AG09309 (cell line): ENCODE data around the gene ARL1.

Experiments used
- DNase-seq: peaks from one replicate; pipeline ENCODE4 v3.0.0-alpha.2; 2010; ENCODE audit warnings: low read depth
- H3K4me3 ChIP-seq: 2 replicates; pipeline ENCODE4 v1.5.1; 2011; ENCODE audit warnings: mild to moderate bottlenecking, low read depth, low read length, moderate library complexity; ENCODE audit not compliant: control insufficient read depth
- CTCF ChIP-seq: IDR thresholded peaks from 2 replicates; pipeline ENCODE4 v1.5.1; 2011; ENCODE audit warnings: mild to moderate bottlenecking, low read depth, low read length, inconsistent platforms; ENCODE audit not compliant: insufficient read depth, control insufficient read depth; ENCODE audit errors: missing control alignments

ARL1 gene

GRCh38 chr12:101375573-101375972 is 32.0 kb downstream of the ARL1 start:
- no peak overlapping the region for H3K4me3 ChIP-seq

DNA sequence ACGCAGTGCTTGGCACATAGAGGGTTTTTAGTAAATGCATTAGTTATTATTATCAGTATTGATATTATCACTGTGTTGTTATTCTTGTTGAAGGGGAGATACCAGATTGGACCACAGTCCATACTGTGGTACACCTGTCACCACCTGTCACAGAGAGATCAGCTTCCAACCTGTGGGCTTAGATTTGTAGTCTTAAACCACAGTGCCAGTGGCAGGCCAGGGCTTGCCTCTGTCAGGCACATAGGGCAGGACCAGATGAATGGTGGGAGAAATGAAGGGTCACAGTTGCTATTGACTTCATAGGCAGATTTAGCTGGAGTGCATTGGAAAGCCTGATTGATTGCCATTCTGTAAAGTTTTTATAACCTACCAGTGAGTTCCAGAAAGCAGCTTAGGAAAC is 35.1 kb downstream of the ARL1 start:
- no peak overlapping the region for H3K4me3 ChIP-seq
- TF ChIP-seq CTCF: no peak
- no peak for DNase-seq

More at GRCh38 chr12:101375573-101375972, 32.0 kb downstream of the ARL1 start:
- TF ChIP-seq CTCF: no peak
- DNase-seq: no peak

- no peak overlapping the region for H3K4me3 ChIP-seq
- no peak for TF ChIP-seq CTCF
- DNase-seq: no peak
These were observed 39.6 kb downstream of the ARL1 start for GRCh38 chr12:101368016-101368415.

- DNase-seq: no peak
- H3K4me3 ChIP-seq: no peak overlapping the region
- no peak for TF ChIP-seq CTCF
These were observed 46.1 kb downstream of the ARL1 start for GRCh38 chr12:101361455-101361854.

GRCh38 chr12:101356794-101357193 is 50.8 kb downstream of the ARL1 start:
- H3K4me3 ChIP-seq: no peak overlapping the region
- no peak for DNase-seq
- no peak for TF ChIP-seq CTCF

DNA sequence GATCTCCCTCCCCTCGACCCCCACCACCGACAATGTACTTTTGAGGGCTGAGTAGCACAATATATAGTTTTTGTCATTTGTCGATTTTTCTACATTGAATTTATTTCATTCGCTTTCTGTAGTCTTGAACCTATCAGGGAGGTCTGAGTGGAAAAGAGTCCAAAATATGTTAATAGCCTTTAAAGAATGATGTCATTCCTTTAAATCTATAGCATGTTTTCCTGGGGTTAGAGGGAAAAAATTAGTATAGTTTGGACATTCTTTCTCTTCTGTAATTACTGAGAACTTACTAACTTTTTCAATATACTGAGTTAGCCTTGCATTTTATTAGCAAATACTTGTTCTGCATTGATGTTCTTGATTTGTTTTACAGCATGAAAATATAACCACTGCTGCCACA is 55.9 kb downstream of the ARL1 start:
- no peak for TF ChIP-seq CTCF
- no peak for DNase-seq
- no peak overlapping the region for H3K4me3 ChIP-seq

GRCh38 chr12:101343893-101344292 is 63.7 kb downstream of the ARL1 start:
- TF ChIP-seq CTCF: no peak
- no peak for DNase-seq
- no peak overlapping the region for H3K4me3 ChIP-seq
